ENCODE measurements around the gene SNX1.
A peak's percentile ranks its signal among the peaks of the same experiment; 100 is the strongest.

SNX1 gene

DNA sequence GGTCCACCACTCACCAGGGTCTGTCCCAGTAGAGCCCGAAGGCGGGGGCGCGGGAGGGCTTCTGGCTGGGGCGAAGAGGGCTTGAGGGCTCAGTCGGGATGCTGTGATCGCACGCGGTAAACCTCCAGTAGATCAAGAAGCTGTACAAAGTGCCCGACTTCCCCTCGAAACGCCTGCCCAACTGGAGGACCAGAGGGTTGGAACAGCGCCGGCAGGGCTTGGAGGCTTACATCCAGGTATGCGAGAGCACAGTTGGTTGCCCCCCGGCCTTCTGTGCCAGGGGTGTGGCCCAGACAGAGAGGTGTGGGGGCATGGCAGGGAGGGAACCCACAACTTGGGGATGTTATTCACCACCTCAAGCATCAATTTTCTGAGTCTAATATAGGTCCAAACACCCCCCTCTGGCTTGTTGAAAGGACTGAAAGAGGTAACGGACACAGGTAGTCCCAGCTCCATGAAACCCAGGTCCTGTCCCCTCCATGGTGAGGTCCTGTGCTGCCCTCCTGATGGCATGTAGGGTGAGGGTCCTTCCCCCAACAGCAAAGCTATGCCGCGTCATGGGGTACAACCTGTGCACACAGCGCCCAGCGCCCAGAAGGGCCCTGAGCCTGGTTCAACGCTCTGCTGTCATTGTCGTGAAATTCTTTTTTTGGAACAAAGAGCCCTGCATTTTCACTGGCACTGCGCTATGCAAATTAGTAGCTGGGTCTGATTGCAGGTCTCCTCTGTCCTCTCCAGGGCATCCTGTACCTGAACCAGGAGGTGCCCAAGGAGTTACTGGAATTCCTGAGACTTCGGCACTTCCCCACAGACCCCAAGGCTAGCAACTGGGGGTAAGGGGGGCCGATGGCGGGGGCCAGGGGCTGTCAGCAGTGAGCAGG lies 57.0 kb downstream of the SNX1 start:
- peaks cover 15% of the 10 kb centered on the region for H3K27me3 ChIP-seq (ENCODE audit: control insufficient read depth, insufficient read depth, low read length)
- H3K9ac ChIP-seq (ENCODE audit: low read depth, low read length): peak overlapping the region; percentile 54
- H3K4me3 ChIP-seq (ENCODE audit: low read depth, low read length): peak overlapping the region; percentile 75

DNA sequence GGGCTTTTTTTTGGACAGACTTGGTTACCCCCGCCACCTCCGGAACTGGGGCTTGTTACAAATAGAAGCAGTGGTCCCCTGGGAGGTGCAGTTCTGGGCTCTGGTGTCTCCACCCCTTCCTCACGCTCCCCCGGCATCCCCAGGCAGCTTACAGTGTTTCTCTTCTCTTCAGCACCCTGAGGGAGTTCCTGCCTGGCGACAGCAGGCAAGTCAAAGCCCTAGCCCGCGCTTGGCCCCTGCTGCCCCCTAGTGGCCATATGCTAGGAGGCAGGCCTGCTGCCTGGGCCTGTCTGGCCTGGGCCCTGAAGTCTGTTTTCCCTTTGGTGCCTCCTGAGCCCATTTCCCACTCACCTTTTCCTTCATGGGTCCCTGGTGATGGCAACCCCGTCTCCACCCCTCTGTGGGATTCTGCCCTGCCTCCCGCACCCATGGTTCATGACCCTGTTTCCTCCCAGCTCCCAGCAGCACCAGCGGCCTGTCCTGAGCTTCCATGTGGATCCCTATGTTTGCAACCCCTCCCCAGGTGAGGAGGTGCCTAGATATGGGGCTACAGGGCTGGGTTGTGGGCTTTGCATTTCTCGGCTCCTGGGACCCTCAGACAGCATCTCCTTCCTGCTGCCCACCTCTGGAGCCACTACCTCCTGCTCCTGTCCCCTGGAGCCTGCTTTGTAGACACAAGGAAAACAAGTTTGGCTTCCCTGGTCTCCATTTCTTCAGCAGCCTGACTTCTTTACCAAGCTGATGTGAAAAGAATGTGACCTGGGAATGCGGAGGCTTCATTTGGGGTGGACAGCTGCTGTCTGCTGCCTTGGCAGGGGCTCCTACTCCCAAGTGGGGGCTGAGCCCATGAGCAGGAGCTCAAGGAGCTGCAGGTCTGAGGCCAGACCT lies 57.9 kb downstream of the SNX1 start:
- peak overlapping the region; percentile 75 for H3K4me3 ChIP-seq (ENCODE audit: low read depth, low read length)
- H3K27me3 ChIP-seq (ENCODE audit: control insufficient read depth, insufficient read depth, low read length): peaks cover 15% of the 10 kb centered on the region
- H3K36me3 ChIP-seq (ENCODE audit: control insufficient read depth, insufficient read depth, low read length): peaks cover 33% of the 10 kb centered on the region
- no peaks in the 10 kb centered on the region for H3K9me3 ChIP-seq (ENCODE audit: control insufficient read depth, insufficient read depth, low read length)
- no peak overlapping the region for H3K9ac ChIP-seq (ENCODE audit: low read depth, low read length)
- H3K4me1 ChIP-seq (ENCODE audit: control insufficient read depth, insufficient read depth, low read length): peaks cover 2% of the 10 kb centered on the region

More for the DNA sequence above, 57.0 kb downstream of the SNX1 start:
- H3K36me3 ChIP-seq (ENCODE audit: control insufficient read depth, insufficient read depth, low read length): peaks cover 23% of the 10 kb centered on the region
- peaks cover 2% of the 10 kb centered on the region for H3K4me1 ChIP-seq (ENCODE audit: control insufficient read depth, insufficient read depth, low read length)
- H3K9me3 ChIP-seq (ENCODE audit: control insufficient read depth, insufficient read depth, low read length): no peaks in the 10 kb centered on the region

GRCh38 chr15:64155802-64156651 lies 60.2 kb downstream of the SNX1 start:
- Histone ChIP-seq H3K36me3 (ENCODE audit: control insufficient read depth, insufficient read depth, low read length) (peaks cover 47% of the 10 kb centered on the region), H3K4me3 (ENCODE audit: low read depth, low read length) (no peak overlapping the region), H3K4me1 (ENCODE audit: control insufficient read depth, insufficient read depth, low read length) (peaks cover 2% of the 10 kb centered on the region), H3K27me3 (ENCODE audit: control insufficient read depth, insufficient read depth, low read length) (peaks cover 9% of the 10 kb centered on the region), H3K9ac (ENCODE audit: low read depth, low read length) (no peak overlapping the region), H3K9me3 (ENCODE audit: control insufficient read depth, insufficient read depth, low read length) (no peaks in the 10 kb centered on the region)

DNA sequence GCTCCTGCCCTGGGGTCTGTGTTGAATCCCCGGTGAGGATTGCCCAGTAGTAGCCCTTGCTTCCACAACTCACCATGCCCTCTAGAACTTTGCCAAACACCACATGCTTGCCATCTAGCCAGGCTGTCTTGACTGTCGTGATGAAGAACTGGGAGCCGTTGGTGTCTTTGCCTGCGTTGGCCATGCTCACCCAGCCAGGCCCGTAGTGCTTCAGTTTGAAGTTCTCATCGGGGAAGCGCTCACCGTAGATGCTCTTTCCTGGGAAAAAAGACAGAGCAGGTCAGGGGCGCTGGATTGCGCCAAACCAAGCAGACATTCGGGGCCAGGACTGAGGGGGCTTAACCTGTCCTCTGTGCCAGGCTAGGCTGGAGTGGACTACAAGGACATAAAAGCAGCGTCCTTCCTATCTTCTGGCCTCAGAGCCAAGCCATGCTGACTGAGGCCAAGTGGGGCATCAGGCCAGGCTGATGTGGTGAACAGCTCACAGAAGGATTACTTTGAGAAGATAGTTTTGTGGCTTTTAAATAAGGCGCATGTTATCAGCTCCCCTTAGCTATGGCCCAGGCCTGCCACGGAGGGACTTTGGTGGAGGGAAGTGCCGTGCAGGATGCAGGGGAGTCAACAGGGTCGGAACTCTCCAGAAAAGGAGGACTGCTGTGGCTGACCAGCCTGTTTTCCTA lies 61.0 kb downstream of the SNX1 start:
- H3K9ac ChIP-seq (ENCODE audit: low read depth, low read length): no peak overlapping the region
- peaks cover 47% of the 10 kb centered on the region for H3K36me3 ChIP-seq (ENCODE audit: control insufficient read depth, insufficient read depth, low read length)
- H3K27me3 ChIP-seq (ENCODE audit: control insufficient read depth, insufficient read depth, low read length): peaks cover 9% of the 10 kb centered on the region
- no peak overlapping the region for H3K4me3 ChIP-seq (ENCODE audit: low read depth, low read length)
- H3K9me3 ChIP-seq (ENCODE audit: control insufficient read depth, insufficient read depth, low read length): no peaks in the 10 kb centered on the region
- H3K4me1 ChIP-seq (ENCODE audit: control insufficient read depth, insufficient read depth, low read length): peaks cover 4% of the 10 kb centered on the region

GRCh38 chr15:64157599-64158125 lies 61.9 kb downstream of the SNX1 start:
- no peaks in the 10 kb centered on the region for H3K9me3 ChIP-seq (ENCODE audit: control insufficient read depth, insufficient read depth, low read length)
- no peak overlapping the region for H3K9ac ChIP-seq (ENCODE audit: low read depth, low read length)
- peaks cover 5% of the 10 kb centered on the region for H3K27me3 ChIP-seq (ENCODE audit: control insufficient read depth, insufficient read depth, low read length)
- no peak overlapping the region for H3K4me3 ChIP-seq (ENCODE audit: low read depth, low read length)
- H3K36me3 ChIP-seq (ENCODE audit: control insufficient read depth, insufficient read depth, low read length): peaks cover 47% of the 10 kb centered on the region
- peaks cover 7% of the 10 kb centered on the region for H3K4me1 ChIP-seq (ENCODE audit: control insufficient read depth, insufficient read depth, low read length)

DNA sequence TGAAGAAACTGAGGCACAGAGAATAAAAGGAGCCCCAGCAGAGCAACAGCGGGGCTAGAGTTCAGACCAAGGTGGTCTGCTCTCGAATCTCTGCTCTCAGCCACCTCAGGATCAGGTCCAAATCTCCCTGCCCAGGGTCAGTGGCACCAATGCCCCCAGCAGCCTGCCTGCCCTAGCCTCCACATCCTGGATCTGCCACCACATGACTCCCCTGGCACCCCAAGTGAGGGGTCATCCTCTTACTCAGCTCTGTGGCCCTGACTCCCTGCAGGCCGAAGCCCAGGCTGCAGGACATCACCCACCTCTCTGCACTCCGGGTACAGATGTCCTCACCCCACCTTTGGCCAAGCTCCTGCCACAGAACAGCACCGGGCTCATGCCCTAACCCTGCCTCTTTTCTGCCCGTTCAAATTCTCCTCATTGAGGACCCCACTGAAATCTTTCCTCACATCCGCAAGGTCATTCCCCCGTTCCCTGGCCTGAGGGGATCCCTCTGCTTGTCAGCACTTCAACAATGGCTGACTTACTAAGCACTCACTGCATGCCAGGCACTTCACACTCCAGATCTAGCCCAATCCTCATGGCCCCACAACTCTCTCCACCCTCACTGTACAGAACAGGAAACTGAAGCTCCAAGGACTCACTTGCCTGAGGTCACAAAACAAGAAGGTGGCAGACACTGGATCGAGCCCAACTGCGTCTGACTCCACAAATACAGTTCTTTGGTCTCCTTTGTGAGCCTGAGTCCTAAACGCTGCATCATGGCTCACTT lies 62.8 kb downstream of the SNX1 start:
- peaks cover 5% of the 10 kb centered on the region for H3K4me1 ChIP-seq (ENCODE audit: control insufficient read depth, insufficient read depth, low read length)
- peaks cover 47% of the 10 kb centered on the region for H3K36me3 ChIP-seq (ENCODE audit: control insufficient read depth, insufficient read depth, low read length)
- H3K9ac ChIP-seq (ENCODE audit: low read depth, low read length): no peak overlapping the region
- no peak overlapping the region for H3K4me3 ChIP-seq (ENCODE audit: low read depth, low read length)
- H3K9me3 ChIP-seq (ENCODE audit: control insufficient read depth, insufficient read depth, low read length): no peaks in the 10 kb centered on the region
- no peaks in the 10 kb centered on the region for H3K27me3 ChIP-seq (ENCODE audit: control insufficient read depth, insufficient read depth, low read length)

- no peaks in the 10 kb centered on the region for H3K27me3 ChIP-seq (ENCODE audit: control insufficient read depth, insufficient read depth, low read length)
Measured at GRCh38 chr15:64161688-64162477, 66.1 kb downstream of the SNX1 start.

DNA sequence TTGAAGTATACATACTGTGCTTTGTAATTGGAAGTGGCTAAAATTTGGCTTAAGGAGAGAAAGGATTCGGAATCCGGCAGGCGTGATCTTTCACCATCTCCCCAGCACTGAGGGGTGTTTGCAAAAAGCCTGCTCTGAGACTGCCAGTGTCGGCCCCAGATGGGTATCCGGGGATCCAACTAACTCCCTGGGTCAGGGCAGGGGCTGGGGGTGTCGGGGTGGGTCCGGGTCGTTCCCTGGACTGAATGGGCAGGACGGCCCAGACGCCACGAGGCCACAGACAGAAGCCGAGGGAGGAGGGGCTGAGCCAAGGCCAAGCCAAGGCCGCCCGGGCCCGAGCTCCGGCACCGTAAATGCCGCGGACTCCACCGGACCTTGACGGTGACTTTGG lies 66.7 kb downstream of the SNX1 start:
- H3K27me3 ChIP-seq (ENCODE audit: control insufficient read depth, insufficient read depth, low read length): no peaks in the 10 kb centered on the region
- H3K9me3 ChIP-seq (ENCODE audit: control insufficient read depth, insufficient read depth, low read length): no peaks in the 10 kb centered on the region
- H3K4me3 ChIP-seq (ENCODE audit: low read depth, low read length): peak overlapping the region; percentile 86
- H3K9ac ChIP-seq (ENCODE audit: low read depth, low read length): peak overlapping the region; percentile 87
- H3K36me3 ChIP-seq (ENCODE audit: control insufficient read depth, insufficient read depth, low read length): peaks cover 26% of the 10 kb centered on the region
- H3K4me1 ChIP-seq (ENCODE audit: control insufficient read depth, insufficient read depth, low read length): peaks cover 11% of the 10 kb centered on the region

More at GRCh38 chr15:64161688-64162477, 66.1 kb downstream of the SNX1 start:
- Histone ChIP-seq H3K9ac (ENCODE audit: low read depth, low read length) (peak overlapping the region; percentile 87), H3K36me3 (ENCODE audit: control insufficient read depth, insufficient read depth, low read length) (peaks cover 32% of the 10 kb centered on the region), H3K9me3 (ENCODE audit: control insufficient read depth, insufficient read depth, low read length) (no peaks in the 10 kb centered on the region), H3K4me3 (ENCODE audit: low read depth, low read length) (peak overlapping the region; percentile 86), H3K4me1 (ENCODE audit: control insufficient read depth, insufficient read depth, low read length) (peaks cover 11% of the 10 kb centered on the region)

DNA sequence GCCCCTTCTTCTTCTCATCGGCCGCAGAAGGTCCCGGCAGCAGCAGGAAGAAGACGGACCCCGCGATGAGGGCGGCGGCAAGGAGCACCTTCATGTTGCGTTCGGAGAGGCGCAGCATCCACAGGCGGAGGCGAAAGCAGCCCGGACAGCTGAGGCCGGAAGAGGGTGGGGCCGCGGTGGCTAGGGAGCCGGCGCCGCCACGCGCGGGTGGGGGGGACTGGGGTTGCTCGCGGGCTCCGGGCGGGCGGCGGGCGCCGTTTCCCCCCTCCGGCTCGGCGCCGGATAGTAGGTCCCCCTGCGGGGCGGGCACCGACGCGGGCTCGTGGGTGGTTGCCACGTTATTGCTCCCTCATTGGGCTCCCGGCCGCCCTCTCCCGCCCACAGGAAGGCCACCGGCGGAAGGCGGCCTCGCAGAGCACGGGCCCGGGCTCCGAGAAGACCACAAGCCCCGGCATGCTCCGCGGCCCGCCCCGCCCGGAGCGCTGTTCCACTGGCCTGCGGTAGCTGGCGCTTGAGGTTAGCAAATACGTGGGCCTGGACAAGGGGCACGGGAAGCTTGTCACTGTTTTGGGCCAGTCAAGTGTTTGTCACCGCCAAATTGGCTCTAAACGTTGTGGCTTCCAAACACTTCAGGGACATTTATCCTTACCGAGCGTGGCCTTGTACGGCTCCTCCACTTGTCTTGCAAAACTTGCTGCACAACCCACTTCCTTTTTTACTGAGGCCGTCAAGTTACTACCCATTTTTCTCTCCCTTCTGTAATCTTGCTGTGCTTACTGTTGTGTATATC lies 67.3 kb downstream of the SNX1 start, which contains the start of gene PPIB:
Gene PPIB (minus strand): TSS at position 154 of the 790 bp plus-strand sequence. CDS start 36 bp downstream, at position 118.
- H3K4me1 ChIP-seq (ENCODE audit: control insufficient read depth, insufficient read depth, low read length): peaks cover 11% of the 10 kb centered on the region
- peak within 1 kb of the TSS; percentile 86 for H3K4me3 ChIP-seq (ENCODE audit: low read depth, low read length)
- peak within 1 kb of the TSS; percentile 87 for H3K9ac ChIP-seq (ENCODE audit: low read depth, low read length)
- no peaks in the 10 kb centered on the region for H3K27me3 ChIP-seq (ENCODE audit: control insufficient read depth, insufficient read depth, low read length)
- no peaks in the 10 kb centered on the region for H3K9me3 ChIP-seq (ENCODE audit: control insufficient read depth, insufficient read depth, low read length)
- peaks cover 20% of the 10 kb centered on the region for H3K36me3 ChIP-seq (ENCODE audit: control insufficient read depth, insufficient read depth, low read length)
